Melanocyte of skin (primary cell): ENCODE results near the gene DUSP5. TPM values are rescaled to one million over a fixed set of nuclear protein-coding genes. Genes with fewer than 3 reads are reported as not detected.

Source experiments
- total RNA-seq, 2 donors: library from RNA; depleted of rRNA; stranded (reverse); fragments of >200 nt; gene quantifications; 2 replicates each; pipeline ENCODE4 v1.2.3, GENCODE V29; 2012

DUSP5 gene
- total RNA-seq: 1 to 10 TPM; 2.8 to 8.7 TPM

GRCh38 chr10:110497438-110498086 lies at the start of gene DUSP5:
Gene DUSP5 (plus strand): TSS chr10:110497907. CDS start chr10:110498122, 215 bp downstream.

Other genes starting within 250 kb of the DUSP5 start
- 1 to 10 TPM; 5.5 to 9.7 TPM for gene SMNDC1, start 193.0 kb upstream of the DUSP5 start, total RNA-seq
- 10 to 100 TPM; 12.0 to 15.3 TPM for gene SMC3, start 69.8 kb downstream of the DUSP5 start, total RNA-seq
- under 1 TPM; 0.33 to 0.34 TPM for gene RBM20, start 146.4 kb downstream of the DUSP5 start, total RNA-seq